Stimulated activated naive CD8-positive, alpha-beta T cell treated with anti-CD3 and anti-CD28 coated beads, Interleukin-15, amount 100 ng/mL, for 72 hours (primary cell): Measurements from ENCODE around the gene PEX13.
A peak's percentile ranks its signal among the peaks of the same experiment; 100 is the strongest.
"Not testable (repeated sequence)": the region's sequence is repeated elsewhere in the genome, so short reads cannot be mapped to it uniquely, and the experiment has no call there.

Source experiments
- ATAC-seq: fragments of 150-1000 bp; cut with Tn5 transposase; 2 replicates; pipeline ENCODE4 v1.10.0; 2021; ENCODE audit warnings: mild to moderate bottlenecking, moderate library complexity
- DNase-seq, 2 donors: peaks; one replicate each; pipeline ENCODE4 v3.0.0; 2021 to 2022
- H3K27ac Mint-ChIP-seq, 2 donors: one replicate each; pipeline ENCODE4 v1.8.0; 2022; ENCODE audit warnings: mild to moderate bottlenecking in 2 of 2, mixed read lengths in 2 of 2, moderate library complexity in 2 of 2
- H3K27me3 Mint-ChIP-seq: one replicate; pipeline ENCODE4 v1.8.0; 2022; ENCODE audit warnings: mixed read lengths
- H3K4me1 Mint-ChIP-seq: one replicate; pipeline ENCODE4 v1.8.0; 2022; ENCODE audit warnings: mild to moderate bottlenecking, mixed read lengths
- H3K4me3 Mint-ChIP-seq, 2 donors: one replicate each; pipeline ENCODE4 v1.8.0; 2022; ENCODE audit warnings: mild to moderate bottlenecking in 2 of 2, mixed read lengths in 2 of 2, moderate library complexity in 1 of 2
- H3K9me3 Mint-ChIP-seq, 2 donors: one replicate each; pipeline ENCODE4 v1.8.0; 2022; ENCODE audit warnings: mixed read lengths in 2 of 2

PEX13 gene

GRCh38 chr2:61017556-61018317, at the start of gene PEX13, which contains the start of gene PUS10:
PEX13 (plus strand) TSS chr2:61017720; CDS start chr2:61017760, 40 bp downstream.
PUS10 (minus strand) TSS chr2:61018255; CDS start chr2:61011890, 6,365 bp downstream.
- Mint-ChIP-seq H3K27ac (peak within 1 kb of the TSS; percentile 88 to 98), H3K9me3 (peaks cover 0 to 10% of the 10 kb centered on the region in 2 donors), H3K27me3 (no peaks in the 10 kb centered on the region), H3K4me3 (peak within 1 kb of the TSS; percentile 93 to 99), H3K4me1 (peaks cover 37% of the 10 kb centered on the region)
- DNase-seq (peak; percentile 75 to 76), ATAC-seq (peak; percentile 91)

GRCh38 chr2:60972889-60973656, 44.4 kb upstream of the PEX13 start:
- H3K27me3 Mint-ChIP-seq: no peaks in the 10 kb centered on the region
- DNase-seq: no peak
- H3K27ac Mint-ChIP-seq: no peak overlapping the region
- ATAC-seq: no peak
- peaks cover 47% of the 10 kb centered on the region for H3K4me1 Mint-ChIP-seq
- H3K4me3 Mint-ChIP-seq: no peak overlapping the region
- no peaks in the 10 kb centered on the region for H3K9me3 Mint-ChIP-seq

DNA sequence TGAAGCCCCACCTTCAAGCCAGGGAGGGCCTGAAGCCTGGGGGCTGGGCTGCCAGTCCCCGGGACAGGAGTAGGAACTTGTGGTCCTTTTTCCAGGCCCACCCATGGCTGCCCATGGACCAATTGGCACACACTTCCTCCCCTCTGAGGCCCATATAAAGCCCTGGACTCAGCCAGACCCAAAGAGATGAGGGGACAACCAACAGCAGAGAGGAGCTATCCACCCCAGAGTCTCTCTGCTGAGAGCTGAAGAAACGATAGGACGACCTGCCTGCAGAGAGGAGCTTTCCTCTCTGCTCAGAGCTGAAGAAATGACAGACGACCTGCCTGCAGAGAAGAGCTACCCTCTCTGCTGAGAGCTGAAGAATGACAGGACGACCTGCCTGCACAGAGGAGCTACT, 43.8 kb upstream of the PEX13 start:
- Mint-ChIP-seq H3K4me1 (peaks cover 47% of the 10 kb centered on the region), H3K27ac (peak overlapping the region in 1 of 2 donors; percentile 26), H3K4me3 (no peak overlapping the region), H3K9me3 (no peaks in the 10 kb centered on the region), H3K27me3 (no peaks in the 10 kb centered on the region)
- no peak for ATAC-seq
- DNase-seq: no peak

DNA sequence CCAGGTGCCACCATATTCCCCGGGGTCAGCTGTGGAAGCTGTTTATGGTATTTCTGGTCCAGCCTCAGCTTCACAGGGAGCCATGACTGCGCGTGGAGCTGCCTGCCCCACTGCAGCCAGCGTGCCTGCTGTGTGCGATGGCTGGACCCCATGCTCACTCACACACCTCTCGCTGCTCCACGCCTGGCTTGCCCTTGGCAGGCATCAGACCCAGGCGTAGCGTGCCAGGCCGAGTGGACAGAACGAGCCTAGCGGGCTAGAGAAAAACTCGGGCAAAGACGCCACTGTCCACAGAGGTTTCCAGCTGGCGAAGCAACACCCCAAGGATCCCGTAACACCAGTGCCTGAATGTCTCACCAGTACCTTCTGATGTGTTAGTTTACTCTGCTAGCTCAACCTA, 42.9 kb upstream of the PEX13 start:
- Mint-ChIP-seq H3K9me3 (no peaks in the 10 kb centered on the region), H3K27me3 (no peaks in the 10 kb centered on the region), H3K4me3 (no peak overlapping the region), H3K27ac (no peak overlapping the region), H3K4me1 (peaks cover 54% of the 10 kb centered on the region)
- DNase-seq: no peak
- ATAC-seq: no peak

DNA sequence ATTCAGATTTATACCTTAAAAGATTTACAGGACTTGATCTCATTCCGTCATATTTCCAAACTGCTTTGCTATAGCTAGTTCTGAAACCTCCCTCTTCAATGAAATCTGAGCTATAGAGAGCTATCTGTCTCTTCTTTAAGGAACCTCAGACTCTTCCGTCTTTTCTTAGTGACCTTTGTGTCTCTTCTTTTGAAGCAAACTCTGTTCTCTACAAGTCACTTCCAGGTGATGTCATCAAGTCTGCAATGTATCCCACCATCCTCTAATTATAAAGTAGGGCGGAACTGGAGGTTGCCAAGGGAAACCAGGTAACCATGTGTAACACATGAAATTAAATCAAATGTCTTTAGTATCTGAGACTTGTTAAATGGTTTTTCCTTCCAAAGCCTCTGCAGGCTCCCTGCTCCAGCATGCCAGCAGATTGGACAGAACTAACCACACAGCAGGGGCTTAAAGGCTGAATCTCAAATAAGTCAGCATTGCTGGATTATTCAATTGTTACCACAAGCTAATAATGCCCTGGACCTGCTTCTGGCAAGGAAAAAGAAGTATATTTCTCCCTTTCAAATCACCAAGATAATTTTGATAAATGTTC, 41.2 kb upstream of the PEX13 start:
- H3K4me3 Mint-ChIP-seq: peak overlapping the region in 1 of 2 donors; percentile 3
- no peaks in the 10 kb centered on the region for H3K9me3 Mint-ChIP-seq
- peaks cover 61% of the 10 kb centered on the region for H3K4me1 Mint-ChIP-seq
- DNase-seq (no peak), ATAC-seq (no peak)
- H3K27ac Mint-ChIP-seq: no peak overlapping the region
- no peaks in the 10 kb centered on the region for H3K27me3 Mint-ChIP-seq

DNA sequence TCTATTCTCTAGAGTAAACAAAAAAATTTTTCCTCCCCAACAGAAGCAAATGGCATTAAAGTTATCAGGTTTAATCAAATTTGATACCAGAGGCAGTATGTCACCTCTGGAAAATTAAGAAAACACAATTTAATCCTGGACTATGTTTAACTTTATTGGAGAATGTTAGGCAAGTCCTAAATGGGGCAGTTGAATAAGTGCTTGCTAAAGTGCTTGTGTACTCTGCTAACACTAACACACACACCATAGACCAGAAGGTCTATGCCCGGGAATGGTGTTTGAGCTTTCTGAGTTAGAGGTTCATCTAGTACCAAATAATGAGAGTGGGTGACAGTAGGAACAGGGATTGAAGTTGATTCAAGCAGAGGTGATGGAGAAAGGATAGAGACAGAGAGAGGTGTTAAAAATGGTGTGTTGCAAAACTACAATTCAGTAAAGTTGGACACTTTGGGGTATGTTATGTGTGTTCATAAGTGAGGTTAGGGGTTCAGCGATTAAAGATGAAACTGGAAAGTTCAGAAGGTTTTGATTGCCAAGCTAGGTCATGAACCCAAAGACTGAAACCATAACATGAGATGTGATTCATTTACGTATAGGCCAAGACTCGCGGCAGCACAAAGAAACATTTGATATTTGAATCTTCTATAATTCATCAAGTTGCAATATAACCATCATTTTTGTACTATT, 40.5 kb upstream of the PEX13 start:
- H3K27me3 Mint-ChIP-seq: no peaks in the 10 kb centered on the region
- DNase-seq: no peak
- peak; percentile 92 for ATAC-seq
- peak overlapping the region; percentile 31 to 60 for H3K4me3 Mint-ChIP-seq
- no peaks in the 10 kb centered on the region for H3K9me3 Mint-ChIP-seq
- H3K4me1 Mint-ChIP-seq: peaks cover 55% of the 10 kb centered on the region
- H3K27ac Mint-ChIP-seq: peak overlapping the region; percentile 1 to 3

GRCh38 chr2:60977562-60977895, 40.0 kb upstream of the PEX13 start:
- H3K4me1 Mint-ChIP-seq: peaks cover 55% of the 10 kb centered on the region
- H3K9me3 Mint-ChIP-seq: no peaks in the 10 kb centered on the region
- peak overlapping the region in 1 of 2 donors; percentile 59 for H3K27ac Mint-ChIP-seq
- no peaks in the 10 kb centered on the region for H3K27me3 Mint-ChIP-seq
- DNase-seq (no peak), ATAC-seq (no peak)
- H3K4me3 Mint-ChIP-seq: peak overlapping the region; percentile 31 to 60

- H3K4me3 Mint-ChIP-seq: no peak overlapping the region
- no peaks in the 10 kb centered on the region for H3K27me3 Mint-ChIP-seq
- ATAC-seq (no peak), DNase-seq (no peak)
- H3K9me3 Mint-ChIP-seq: no peaks in the 10 kb centered on the region
- H3K4me1 Mint-ChIP-seq: peaks cover 52% of the 10 kb centered on the region
- H3K27ac Mint-ChIP-seq: no peak overlapping the region
Measured at GRCh38 chr2:60979231-60979630, 38.3 kb upstream of the PEX13 start.

DNA sequence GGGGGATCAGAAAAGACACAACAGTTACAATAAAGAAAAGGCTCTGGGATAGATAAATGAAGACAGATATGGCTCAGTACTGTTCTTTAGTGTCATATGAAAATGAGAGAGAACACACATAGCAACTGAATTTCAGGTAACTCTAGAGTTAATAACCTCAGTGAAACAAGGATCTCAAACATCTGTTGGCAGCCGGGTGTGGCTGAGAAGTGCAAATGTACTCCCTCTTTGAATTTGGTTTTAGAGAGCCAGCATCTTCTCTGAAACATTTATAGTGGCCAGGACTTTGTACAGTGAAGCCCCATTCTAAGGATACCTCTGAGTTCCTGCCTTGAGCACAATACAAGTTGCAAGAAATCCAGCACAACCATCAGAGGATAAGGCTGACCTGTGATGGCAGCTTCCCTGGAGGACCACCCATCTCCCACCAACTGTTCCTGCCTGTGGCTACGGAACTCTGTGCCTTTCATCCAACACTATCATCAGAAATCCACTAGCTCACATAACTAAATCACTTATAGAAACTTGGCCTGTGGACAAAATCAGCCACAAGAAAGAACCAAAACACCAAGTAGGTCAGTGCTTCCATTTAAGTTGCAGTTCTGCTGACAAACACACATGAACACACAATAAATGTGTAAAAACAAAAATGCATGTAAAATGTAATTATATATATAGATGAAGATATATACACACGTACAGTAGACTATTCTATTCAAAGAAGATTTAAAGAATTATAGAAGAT, 37.3 kb upstream of the PEX13 start:
- no peak for ATAC-seq
- Mint-ChIP-seq H3K9me3 (no peaks in the 10 kb centered on the region), H3K4me1 (peaks cover 44% of the 10 kb centered on the region), H3K27ac (no peak overlapping the region), H3K4me3 (no peak overlapping the region), H3K27me3 (no peaks in the 10 kb centered on the region)
- no peak for DNase-seq

- not testable (repeated sequence) for H3K4me3 Mint-ChIP-seq, H3K9me3 Mint-ChIP-seq, ATAC-seq, H3K27ac Mint-ChIP-seq, H3K27me3 Mint-ChIP-seq, DNase-seq
- peaks cover 26% of the 10 kb centered on the region for H3K4me1 Mint-ChIP-seq
Measured at GRCh38 chr2:60982066-60982465, 35.5 kb upstream of the PEX13 start.

GRCh38 chr2:60984720-60985119, 32.8 kb upstream of the PEX13 start:
- no peak overlapping the region for H3K4me3 Mint-ChIP-seq
- no peaks in the 10 kb centered on the region for H3K27me3 Mint-ChIP-seq
- no peaks in the 10 kb centered on the region for H3K9me3 Mint-ChIP-seq
- no peak overlapping the region for H3K27ac Mint-ChIP-seq
- ATAC-seq (no peak), DNase-seq (no peak)
- H3K4me1 Mint-ChIP-seq: peaks cover 9% of the 10 kb centered on the region

DNA sequence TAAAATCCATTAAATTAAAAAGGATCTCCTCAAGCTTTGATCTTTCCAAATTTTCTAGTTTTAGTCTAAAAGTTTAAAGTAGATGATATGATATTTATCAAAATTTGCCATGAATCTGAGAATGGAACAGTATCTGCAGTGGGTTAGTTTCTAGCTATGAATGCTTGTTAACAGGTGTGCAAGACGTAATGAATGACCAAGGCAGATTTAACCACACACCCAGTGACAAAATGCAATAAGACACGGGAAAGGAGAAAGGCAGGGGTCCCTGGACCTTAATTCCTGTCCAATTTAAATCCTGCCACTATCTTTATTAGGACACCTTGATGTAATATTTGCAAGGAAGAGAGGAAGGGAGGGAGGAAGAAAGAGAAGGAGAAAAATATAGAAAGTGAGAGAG, 30.5 kb upstream of the PEX13 start:
- H3K4me3 Mint-ChIP-seq: no peak overlapping the region
- ATAC-seq: no peak
- H3K27me3 Mint-ChIP-seq: no peaks in the 10 kb centered on the region
- H3K27ac Mint-ChIP-seq: peak overlapping the region in 1 of 2 donors; percentile 41
- H3K4me1 Mint-ChIP-seq: no peaks in the 10 kb centered on the region
- peaks cover 0 to 9% of the 10 kb centered on the region in 2 donors for H3K9me3 Mint-ChIP-seq
- no peak for DNase-seq

DNA sequence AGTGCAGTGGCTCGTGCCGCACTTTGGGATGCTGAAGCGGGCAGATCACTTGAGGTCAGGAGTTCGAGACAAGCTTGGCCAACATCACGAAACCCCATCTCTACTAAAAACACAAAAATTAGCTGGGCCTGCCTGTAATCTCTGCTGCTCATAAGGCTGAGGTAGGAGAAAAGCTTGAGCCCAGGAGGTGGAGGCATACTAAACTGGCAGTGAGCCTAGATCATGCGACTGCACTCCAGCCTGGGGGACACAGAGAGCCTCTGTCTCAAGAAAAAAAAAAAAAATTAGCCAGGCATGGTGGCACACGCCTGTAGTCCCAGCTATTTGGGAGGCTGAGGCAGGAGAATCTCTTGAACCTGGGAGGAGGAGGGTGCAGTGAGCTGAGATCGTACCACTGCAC, 29.9 kb upstream of the PEX13 start:
- not testable (repeated sequence) for H3K27ac Mint-ChIP-seq, H3K4me1 Mint-ChIP-seq, DNase-seq, H3K4me3 Mint-ChIP-seq, ATAC-seq, H3K27me3 Mint-ChIP-seq
- peaks cover 0 to 10% of the 10 kb centered on the region in 2 donors for H3K9me3 Mint-ChIP-seq

GRCh38 chr2:60989259-60989658, 28.3 kb upstream of the PEX13 start:
- H3K27ac Mint-ChIP-seq: peak overlapping the region in 1 of 2 donors; percentile 35
- ATAC-seq (no peak), DNase-seq (no peak)
- H3K9me3 Mint-ChIP-seq: peaks cover 0 to 10% of the 10 kb centered on the region in 2 donors
- H3K4me1 Mint-ChIP-seq: peaks cover 12% of the 10 kb centered on the region
- H3K4me3 Mint-ChIP-seq: no peak overlapping the region
- no peaks in the 10 kb centered on the region for H3K27me3 Mint-ChIP-seq

DNA sequence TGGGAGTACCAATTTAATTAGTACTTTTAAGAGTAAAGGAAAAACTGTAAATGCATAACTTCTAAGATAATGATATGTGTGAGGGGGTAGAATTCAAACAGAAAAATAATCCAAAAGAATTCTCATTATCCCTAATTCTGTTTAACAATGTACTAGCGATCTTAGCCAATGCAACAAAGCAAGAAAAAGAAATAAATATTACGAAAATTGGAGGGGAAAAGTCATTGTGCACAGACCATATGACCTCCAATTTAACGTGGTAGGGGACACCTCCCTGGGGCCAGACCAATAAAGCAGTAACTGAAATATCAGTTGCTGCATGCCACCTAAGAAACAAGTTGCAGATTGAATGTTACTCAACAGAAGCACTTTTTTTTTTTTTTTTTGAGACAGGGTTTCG, 25.9 kb upstream of the PEX13 start:
- peaks cover 12% of the 10 kb centered on the region for H3K4me1 Mint-ChIP-seq
- peaks cover 0 to 10% of the 10 kb centered on the region in 2 donors for H3K9me3 Mint-ChIP-seq
- H3K4me3 Mint-ChIP-seq: no peak overlapping the region
- no peak overlapping the region for H3K27ac Mint-ChIP-seq
- DNase-seq (no peak), ATAC-seq (no peak)
- no peaks in the 10 kb centered on the region for H3K27me3 Mint-ChIP-seq
